Neural cell (in vitro differentiated cells): ENCODE data around the gene MOCS1. TPM values are rescaled to one million over a fixed set of nuclear protein-coding genes. Genes with fewer than 3 reads are reported as not detected.

ENCODE experiments used
- H2AFZ ChIP-seq: fragments of 200-600, 300-800 bp; sonication (generic), shearing (Covaris generic); 2 replicates; pipeline ENCODE4 v1.6.0; 2014; ENCODE audit warnings: low read depth, mild to moderate bottlenecking, antibody characterized with exemption, low read length, moderate library complexity
- H3F3A ChIP-seq: fragments of 200-600 bp; shearing (Covaris generic); 2 replicates; pipeline ENCODE4 v1.6.1; 2016; ENCODE audit warnings: mild to moderate bottlenecking, moderate library complexity, mixed read lengths, antibody characterized with exemption, low read length; ENCODE audit not compliant: insufficient read depth, poor library complexity, severe bottlenecking
- H3K27ac ChIP-seq: fragments of 200-600, 300-800 bp; sonication (generic), shearing (Covaris generic); 2 replicates; pipeline ENCODE4 v1.5.1; 2014; ENCODE audit warnings: mild to moderate bottlenecking, low read length, moderate library complexity
- H3K27me3 ChIP-seq: fragments of 300-800, 200-600 bp; sonication (generic), shearing (Covaris generic); 2 replicates; pipeline ENCODE4 v1.6.0; 2014; ENCODE audit warnings: mild to moderate bottlenecking, low read depth, low read length, moderate library complexity; ENCODE audit not compliant: insufficient read depth
- H3K36me3 ChIP-seq: fragments of 300-800, 200-600 bp; sonication (generic), shearing (Covaris generic); 2 replicates; pipeline ENCODE4 v1.5.1; 2014; ENCODE audit warnings: mild to moderate bottlenecking, antibody characterized with exemption, low read length, moderate library complexity; ENCODE audit not compliant: insufficient read depth
- H3K4me2 ChIP-seq: fragments of 300-800, 200-600 bp; sonication (generic), shearing (Covaris generic); 2 replicates; pipeline ENCODE4 v1.6.0; 2014; ENCODE audit warnings: mild to moderate bottlenecking, low read length
- H3K4me3 ChIP-seq: fragments of 300-800, 200-600 bp; sonication (generic), shearing (Covaris generic); 2 replicates; pipeline ENCODE4 v1.5.1; 2014; ENCODE audit warnings: mild to moderate bottlenecking, low read length, moderate library complexity
- H3K79me2 ChIP-seq: fragments of 200-600 bp; shearing (Covaris generic); replicated peaks from 2 replicates; pipeline ENCODE4 v1.6.0; 2014; ENCODE audit warnings: mild to moderate bottlenecking, low read length, moderate library complexity; ENCODE audit not compliant: insufficient read depth
- H3K9ac ChIP-seq: fragments of 300-800, 200-600 bp; sonication (generic), shearing (Covaris generic); 2 replicates; pipeline ENCODE4 v1.6.1; 2016; ENCODE audit warnings: mild to moderate bottlenecking, low read length, mixed read lengths
- H3K9me2 ChIP-seq: fragments of 200-600 bp; shearing (Covaris generic); 2 replicates; pipeline ENCODE4 v1.6.1; 2016; ENCODE audit warnings: mild to moderate bottlenecking, low read length, mixed read lengths; ENCODE audit not compliant: insufficient read depth
- H3K9me3 ChIP-seq: fragments of 200-600, 300-800 bp; sonication (generic), shearing (Covaris generic); 2 replicates; pipeline ENCODE4 v1.6.1; 2016; ENCODE audit warnings: mild to moderate bottlenecking, mixed run types, low read length, moderate library complexity, mixed read lengths
- H4K20me1 ChIP-seq: fragments of 200-600 bp; shearing (Covaris generic); 2 replicates; pipeline ENCODE4 v1.6.1; 2016; ENCODE audit warnings: mild to moderate bottlenecking, mixed run types; ENCODE audit not compliant: insufficient read depth
- EP300 ChIP-seq: fragments of 450-650 bp; conservative IDR thresholded peaks from 2 replicates; pipeline ENCODE4 v1.6.1; 2014; ENCODE audit warnings: antibody characterized with exemption, mild to moderate bottlenecking, moderate library complexity; ENCODE audit not compliant: poor library complexity, severe bottlenecking
- EZH2 ChIP-seq: fragments of 200-600, 300-800 bp; shearing (Covaris generic), sonication (generic); IDR thresholded peaks from 2 replicates; pipeline ENCODE4 v1.6.1; 2014; ENCODE audit warnings: antibody characterized with exemption, low read length, borderline replicate concordance, mild to moderate bottlenecking; ENCODE audit not compliant: insufficient read depth, poor library complexity, severe bottlenecking
- MXI1 ChIP-seq: fragments of 450-650 bp; conservative IDR thresholded peaks from 2 replicates; pipeline ENCODE4 v1.6.1; 2014; ENCODE audit warnings: antibody characterized with exemption, mild to moderate bottlenecking; ENCODE audit not compliant: poor library complexity, severe bottlenecking
- POLR2AphosphoS5 ChIP-seq: IDR thresholded peaks from 2 replicates; pipeline ENCODE4 v1.6.1; 2012
- RAD21 ChIP-seq: fragments of 450-650 bp; conservative IDR thresholded peaks from 2 replicates; pipeline ENCODE4 v1.6.1; 2014; ENCODE audit warnings: antibody characterized with exemption, mild to moderate bottlenecking, moderate library complexity
- REST ChIP-seq: IDR thresholded peaks from 2 replicates; pipeline ENCODE4 v1.6.1; 2012; ENCODE audit warnings: borderline replicate concordance
- SMC3 ChIP-seq: fragments of 450-650 bp; conservative IDR thresholded peaks from 2 replicates; pipeline ENCODE4 v1.6.1; 2014; ENCODE audit warnings: antibody characterized with exemption, mild to moderate bottlenecking, moderate library complexity; ENCODE audit not compliant: poor library complexity
- TAF1 ChIP-seq: IDR thresholded peaks from 2 replicates; pipeline ENCODE4 v1.6.1; 2012; ENCODE audit warnings: low read depth
- polyA plus RNA-seq: library from polyadenylated mRNA; depleted of rRNA; stranded (reverse); fragments of >200 nt; gene quantifications from 2 replicates; pipeline ENCODE4 v1.2.3, GENCODE V29; 2014
- TF ChIP-seq, protein P1 (sequence below): fragments of 450-650 bp; IDR thresholded peaks from 2 replicates; pipeline ENCODE4 v1.5.1; 2014; ENCODE audit warnings: antibody characterized with exemption, mild to moderate bottlenecking, moderate library complexity; ENCODE audit not compliant: poor library complexity, severe bottlenecking

The MOCS1 gene
- polyA plus RNA-seq, 1 donor from 2014 or later: 4.6 TPM

DNA sequence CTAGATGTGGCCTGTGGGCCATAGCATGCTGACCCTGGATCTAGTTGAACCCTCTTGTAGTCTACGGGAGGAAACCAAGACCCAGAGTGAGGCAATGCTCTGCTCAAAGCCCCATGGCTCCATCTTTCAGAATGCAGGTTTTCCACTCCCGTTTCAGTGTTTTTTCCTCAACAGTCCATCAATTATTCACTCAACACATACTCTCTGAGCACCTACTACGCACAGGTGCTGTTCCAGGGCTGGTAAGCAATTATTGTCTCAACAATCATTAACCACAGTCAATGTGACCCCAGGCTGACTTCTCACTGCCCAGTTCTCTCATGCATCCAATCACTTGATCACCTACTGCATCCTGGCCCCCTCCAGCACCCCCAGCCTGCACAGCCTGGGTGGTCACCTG lies 20.0 kb downstream of the MOCS1 start:
- H3F3A ChIP-seq: no peaks in the 10 kb centered on the region
- no peak overlapping the region for H3K27ac ChIP-seq
- TF ChIP-seq MXI1 (no peak), EP300 (no peak), REST (no peak), SMC3 (no peak), RAD21 (no peak), TAF1 (no peak)
- TF ChIP-seq, protein P1, sequence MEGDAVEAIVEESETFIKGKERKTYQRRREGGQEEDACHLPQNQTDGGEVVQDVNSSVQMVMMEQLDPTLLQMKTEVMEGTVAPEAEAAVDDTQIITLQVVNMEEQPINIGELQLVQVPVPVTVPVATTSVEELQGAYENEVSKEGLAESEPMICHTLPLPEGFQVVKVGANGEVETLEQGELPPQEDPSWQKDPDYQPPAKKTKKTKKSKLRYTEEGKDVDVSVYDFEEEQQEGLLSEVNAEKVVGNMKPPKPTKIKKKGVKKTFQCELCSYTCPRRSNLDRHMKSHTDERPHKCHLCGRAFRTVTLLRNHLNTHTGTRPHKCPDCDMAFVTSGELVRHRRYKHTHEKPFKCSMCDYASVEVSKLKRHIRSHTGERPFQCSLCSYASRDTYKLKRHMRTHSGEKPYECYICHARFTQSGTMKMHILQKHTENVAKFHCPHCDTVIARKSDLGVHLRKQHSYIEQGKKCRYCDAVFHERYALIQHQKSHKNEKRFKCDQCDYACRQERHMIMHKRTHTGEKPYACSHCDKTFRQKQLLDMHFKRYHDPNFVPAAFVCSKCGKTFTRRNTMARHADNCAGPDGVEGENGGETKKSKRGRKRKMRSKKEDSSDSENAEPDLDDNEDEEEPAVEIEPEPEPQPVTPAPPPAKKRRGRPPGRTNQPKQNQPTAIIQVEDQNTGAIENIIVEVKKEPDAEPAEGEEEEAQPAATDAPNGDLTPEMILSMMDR: no peak
- no peaks in the 10 kb centered on the region for H4K20me1 ChIP-seq
- H3K4me3 ChIP-seq: no peak overlapping the region
- no peak overlapping the region for H3K4me2 ChIP-seq
- no peaks in the 10 kb centered on the region for H3K9me3 ChIP-seq
- no peak overlapping the region for H2AFZ ChIP-seq
- no peaks in the 10 kb centered on the region for H3K36me3 ChIP-seq
- H3K27me3 ChIP-seq: no peaks in the 10 kb centered on the region
- H3K9me2 ChIP-seq: no peaks in the 10 kb centered on the region
- H3K79me2 ChIP-seq: no peaks in the 10 kb centered on the region
- no peak overlapping the region for H3K9ac ChIP-seq

DNA sequence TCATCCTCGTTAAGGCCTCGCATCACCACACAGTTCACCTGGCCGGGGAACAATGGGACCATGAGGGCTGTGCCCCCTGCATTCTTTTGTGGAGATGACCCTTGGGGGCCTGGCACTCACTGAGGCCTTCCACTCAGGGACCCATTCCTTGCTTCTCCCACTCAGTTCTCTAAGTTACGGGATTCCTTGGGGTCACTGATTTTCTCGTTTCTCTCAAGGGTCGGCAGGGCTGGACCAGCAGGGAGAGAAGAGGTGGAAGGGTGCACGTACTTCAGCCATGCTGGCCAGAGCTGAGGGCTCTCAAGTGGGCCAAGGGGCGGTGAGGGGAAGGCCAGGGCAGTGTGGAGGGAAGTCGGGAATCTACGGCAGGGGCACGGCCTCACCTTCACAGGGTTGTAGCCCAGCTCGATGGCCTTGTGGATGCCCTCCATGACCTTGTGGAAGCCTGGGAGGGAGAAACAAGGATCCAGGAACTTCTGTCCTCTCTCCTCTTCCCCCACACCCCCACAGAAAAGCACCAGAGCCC lies 20.8 kb downstream of the MOCS1 start:
- no peak overlapping the region for H3K27ac ChIP-seq
- H3K9me3 ChIP-seq: no peaks in the 10 kb centered on the region
- H3K27me3 ChIP-seq: no peaks in the 10 kb centered on the region
- no peak overlapping the region for H2AFZ ChIP-seq
- no peaks in the 10 kb centered on the region for H4K20me1 ChIP-seq
- TF ChIP-seq EZH2 (no peak), POLR2AphosphoS5 (no peak)
- no peak overlapping the region for H3K9ac ChIP-seq
- no peaks in the 10 kb centered on the region for H3K36me3 ChIP-seq
- no peaks in the 10 kb centered on the region for H3K79me2 ChIP-seq
- no peaks in the 10 kb centered on the region for H3K9me2 ChIP-seq
- H3K4me2 ChIP-seq: no peak overlapping the region
- no peaks in the 10 kb centered on the region for H3F3A ChIP-seq
- H3K4me3 ChIP-seq: no peak overlapping the region

- no peak overlapping the region for H3K9ac ChIP-seq
- no peak for TF ChIP-seq SMC3
- no peak for TF ChIP-seq POLR2AphosphoS5
- no peak for TF ChIP-seq EP300
- TF ChIP-seq EZH2: no peak
- no peak for TF ChIP-seq REST
- H3K9me2 ChIP-seq: no peaks in the 10 kb centered on the region
- H3K4me3 ChIP-seq: no peak overlapping the region
- no peaks in the 10 kb centered on the region for H3K9me3 ChIP-seq
- H3K27me3 ChIP-seq: no peaks in the 10 kb centered on the region
- H2AFZ ChIP-seq: no peak overlapping the region
- no peaks in the 10 kb centered on the region for H4K20me1 ChIP-seq
- H3F3A ChIP-seq: no peaks in the 10 kb centered on the region
- H3K79me2 ChIP-seq: no peaks in the 10 kb centered on the region
- no peak overlapping the region for H3K4me2 ChIP-seq
- H3K27ac ChIP-seq: no peak overlapping the region
- no peaks in the 10 kb centered on the region for H3K36me3 ChIP-seq
Observed at GRCh38 chr6:39912446-39912845, 21.8 kb downstream of the MOCS1 start.
